Neural cell (in vitro differentiated cells): Measurements from ENCODE around the gene DGKB. TPM values are rescaled to one million over a fixed set of nuclear protein-coding genes. Genes with fewer than 3 reads are reported as not detected.

Experiments used
- H2AFZ ChIP-seq: fragments of 200-600, 300-800 bp; sonication (generic), shearing (Covaris generic); 2 replicates; pipeline ENCODE4 v1.6.0; 2014; ENCODE audit warnings: low read depth, mild to moderate bottlenecking, antibody characterized with exemption, low read length, moderate library complexity
- H3F3A ChIP-seq: fragments of 200-600 bp; shearing (Covaris generic); 2 replicates; pipeline ENCODE4 v1.6.1; 2016; ENCODE audit warnings: mild to moderate bottlenecking, moderate library complexity, mixed read lengths, antibody characterized with exemption, low read length; ENCODE audit not compliant: insufficient read depth, poor library complexity, severe bottlenecking
- H3K27ac ChIP-seq: fragments of 200-600, 300-800 bp; sonication (generic), shearing (Covaris generic); 2 replicates; pipeline ENCODE4 v1.5.1; 2014; ENCODE audit warnings: mild to moderate bottlenecking, low read length, moderate library complexity
- H3K27me3 ChIP-seq: fragments of 300-800, 200-600 bp; sonication (generic), shearing (Covaris generic); 2 replicates; pipeline ENCODE4 v1.6.0; 2014; ENCODE audit warnings: mild to moderate bottlenecking, low read depth, low read length, moderate library complexity; ENCODE audit not compliant: insufficient read depth
- H3K36me3 ChIP-seq: fragments of 300-800, 200-600 bp; sonication (generic), shearing (Covaris generic); 2 replicates; pipeline ENCODE4 v1.5.1; 2014; ENCODE audit warnings: mild to moderate bottlenecking, antibody characterized with exemption, low read length, moderate library complexity; ENCODE audit not compliant: insufficient read depth
- H3K4me2 ChIP-seq: fragments of 300-800, 200-600 bp; sonication (generic), shearing (Covaris generic); 2 replicates; pipeline ENCODE4 v1.6.0; 2014; ENCODE audit warnings: mild to moderate bottlenecking, low read length
- H3K4me3 ChIP-seq: fragments of 300-800, 200-600 bp; sonication (generic), shearing (Covaris generic); 2 replicates; pipeline ENCODE4 v1.5.1; 2014; ENCODE audit warnings: mild to moderate bottlenecking, low read length, moderate library complexity
- H3K79me2 ChIP-seq: fragments of 200-600 bp; shearing (Covaris generic); replicated peaks from 2 replicates; pipeline ENCODE4 v1.6.0; 2014; ENCODE audit warnings: mild to moderate bottlenecking, low read length, moderate library complexity; ENCODE audit not compliant: insufficient read depth
- H3K9ac ChIP-seq: fragments of 300-800, 200-600 bp; sonication (generic), shearing (Covaris generic); 2 replicates; pipeline ENCODE4 v1.6.1; 2016; ENCODE audit warnings: mild to moderate bottlenecking, low read length, mixed read lengths
- H3K9me2 ChIP-seq: fragments of 200-600 bp; shearing (Covaris generic); 2 replicates; pipeline ENCODE4 v1.6.1; 2016; ENCODE audit warnings: mild to moderate bottlenecking, low read length, mixed read lengths; ENCODE audit not compliant: insufficient read depth
- H3K9me3 ChIP-seq: fragments of 200-600, 300-800 bp; sonication (generic), shearing (Covaris generic); 2 replicates; pipeline ENCODE4 v1.6.1; 2016; ENCODE audit warnings: mild to moderate bottlenecking, mixed run types, low read length, moderate library complexity, mixed read lengths
- H4K20me1 ChIP-seq: fragments of 200-600 bp; shearing (Covaris generic); 2 replicates; pipeline ENCODE4 v1.6.1; 2016; ENCODE audit warnings: mild to moderate bottlenecking, mixed run types; ENCODE audit not compliant: insufficient read depth
- EP300 ChIP-seq: fragments of 450-650 bp; conservative IDR thresholded peaks from 2 replicates; pipeline ENCODE4 v1.6.1; 2014; ENCODE audit warnings: antibody characterized with exemption, mild to moderate bottlenecking, moderate library complexity; ENCODE audit not compliant: poor library complexity, severe bottlenecking
- EZH2 ChIP-seq: fragments of 200-600, 300-800 bp; shearing (Covaris generic), sonication (generic); IDR thresholded peaks from 2 replicates; pipeline ENCODE4 v1.6.1; 2014; ENCODE audit warnings: antibody characterized with exemption, low read length, borderline replicate concordance, mild to moderate bottlenecking; ENCODE audit not compliant: insufficient read depth, poor library complexity, severe bottlenecking
- MXI1 ChIP-seq: fragments of 450-650 bp; conservative IDR thresholded peaks from 2 replicates; pipeline ENCODE4 v1.6.1; 2014; ENCODE audit warnings: antibody characterized with exemption, mild to moderate bottlenecking; ENCODE audit not compliant: poor library complexity, severe bottlenecking
- POLR2AphosphoS5 ChIP-seq: IDR thresholded peaks from 2 replicates; pipeline ENCODE4 v1.6.1; 2012
- RAD21 ChIP-seq: fragments of 450-650 bp; conservative IDR thresholded peaks from 2 replicates; pipeline ENCODE4 v1.6.1; 2014; ENCODE audit warnings: antibody characterized with exemption, mild to moderate bottlenecking, moderate library complexity
- SMC3 ChIP-seq: fragments of 450-650 bp; conservative IDR thresholded peaks from 2 replicates; pipeline ENCODE4 v1.6.1; 2014; ENCODE audit warnings: antibody characterized with exemption, mild to moderate bottlenecking, moderate library complexity; ENCODE audit not compliant: poor library complexity
- TAF1 ChIP-seq: IDR thresholded peaks from 2 replicates; pipeline ENCODE4 v1.6.1; 2012; ENCODE audit warnings: low read depth
- polyA plus RNA-seq: library from polyadenylated mRNA; depleted of rRNA; stranded (reverse); fragments of >200 nt; gene quantifications from 2 replicates; pipeline ENCODE4 v1.2.3, GENCODE V29; 2014
- TF ChIP-seq, protein P1 (sequence below): IDR thresholded peaks from 2 replicates; pipeline ENCODE4 v1.6.1; 2012; ENCODE audit warnings: borderline replicate concordance
- TF ChIP-seq, protein P2 (sequence below): fragments of 450-650 bp; IDR thresholded peaks from 2 replicates; pipeline ENCODE4 v1.5.1; 2014; ENCODE audit warnings: antibody characterized with exemption, mild to moderate bottlenecking, moderate library complexity; ENCODE audit not compliant: poor library complexity, severe bottlenecking

DGKB gene
- polyA plus RNA-seq, 1 donor from 2014 or later: 0.20 TPM

DNA sequence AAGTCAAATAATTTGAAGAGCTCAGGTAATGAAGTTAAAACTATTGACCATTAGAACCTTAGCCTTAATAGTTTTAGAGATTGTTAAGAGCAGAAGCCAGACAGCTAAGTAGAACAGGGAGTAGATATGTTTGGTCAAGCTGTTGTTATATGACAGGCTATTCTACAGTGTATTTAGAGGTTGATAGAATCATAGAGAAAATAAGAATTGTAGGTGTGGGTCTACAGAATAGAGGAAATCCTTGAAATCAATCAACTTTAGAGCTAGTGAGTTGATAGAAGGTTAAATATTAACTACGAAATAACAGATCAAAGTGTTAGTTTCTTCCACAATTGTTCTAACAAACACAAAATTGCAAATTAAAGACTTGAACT is 80.1 kb downstream of the DGKB start:
- H3K9ac ChIP-seq: no peak overlapping the region
- no peaks in the 10 kb centered on the region for H3F3A ChIP-seq
- H4K20me1 ChIP-seq: no peaks in the 10 kb centered on the region
- no peaks in the 10 kb centered on the region for H3K36me3 ChIP-seq
- no peak overlapping the region for H3K4me2 ChIP-seq
- no peak overlapping the region for H3K4me3 ChIP-seq
- H3K27ac ChIP-seq: no peak overlapping the region
- TF ChIP-seq POLR2AphosphoS5: no peak
- TF ChIP-seq EZH2: no peak
- TF ChIP-seq RAD21: no peak
- TF ChIP-seq, protein P1, sequence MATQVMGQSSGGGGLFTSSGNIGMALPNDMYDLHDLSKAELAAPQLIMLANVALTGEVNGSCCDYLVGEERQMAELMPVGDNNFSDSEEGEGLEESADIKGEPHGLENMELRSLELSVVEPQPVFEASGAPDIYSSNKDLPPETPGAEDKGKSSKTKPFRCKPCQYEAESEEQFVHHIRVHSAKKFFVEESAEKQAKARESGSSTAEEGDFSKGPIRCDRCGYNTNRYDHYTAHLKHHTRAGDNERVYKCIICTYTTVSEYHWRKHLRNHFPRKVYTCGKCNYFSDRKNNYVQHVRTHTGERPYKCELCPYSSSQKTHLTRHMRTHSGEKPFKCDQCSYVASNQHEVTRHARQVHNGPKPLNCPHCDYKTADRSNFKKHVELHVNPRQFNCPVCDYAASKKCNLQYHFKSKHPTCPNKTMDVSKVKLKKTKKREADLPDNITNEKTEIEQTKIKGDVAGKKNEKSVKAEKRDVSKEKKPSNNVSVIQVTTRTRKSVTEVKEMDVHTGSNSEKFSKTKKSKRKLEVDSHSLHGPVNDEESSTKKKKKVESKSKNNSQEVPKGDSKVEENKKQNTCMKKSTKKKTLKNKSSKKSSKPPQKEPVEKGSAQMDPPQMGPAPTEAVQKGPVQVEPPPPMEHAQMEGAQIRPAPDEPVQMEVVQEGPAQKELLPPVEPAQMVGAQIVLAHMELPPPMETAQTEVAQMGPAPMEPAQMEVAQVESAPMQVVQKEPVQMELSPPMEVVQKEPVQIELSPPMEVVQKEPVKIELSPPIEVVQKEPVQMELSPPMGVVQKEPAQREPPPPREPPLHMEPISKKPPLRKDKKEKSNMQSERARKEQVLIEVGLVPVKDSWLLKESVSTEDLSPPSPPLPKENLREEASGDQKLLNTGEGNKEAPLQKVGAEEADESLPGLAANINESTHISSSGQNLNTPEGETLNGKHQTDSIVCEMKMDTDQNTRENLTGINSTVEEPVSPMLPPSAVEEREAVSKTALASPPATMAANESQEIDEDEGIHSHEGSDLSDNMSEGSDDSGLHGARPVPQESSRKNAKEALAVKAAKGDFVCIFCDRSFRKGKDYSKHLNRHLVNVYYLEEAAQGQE: no peak
- no peak for TF ChIP-seq EP300
- no peak for TF ChIP-seq MXI1
- TF ChIP-seq TAF1: no peak
- TF ChIP-seq SMC3: no peak
- TF ChIP-seq, protein P2, sequence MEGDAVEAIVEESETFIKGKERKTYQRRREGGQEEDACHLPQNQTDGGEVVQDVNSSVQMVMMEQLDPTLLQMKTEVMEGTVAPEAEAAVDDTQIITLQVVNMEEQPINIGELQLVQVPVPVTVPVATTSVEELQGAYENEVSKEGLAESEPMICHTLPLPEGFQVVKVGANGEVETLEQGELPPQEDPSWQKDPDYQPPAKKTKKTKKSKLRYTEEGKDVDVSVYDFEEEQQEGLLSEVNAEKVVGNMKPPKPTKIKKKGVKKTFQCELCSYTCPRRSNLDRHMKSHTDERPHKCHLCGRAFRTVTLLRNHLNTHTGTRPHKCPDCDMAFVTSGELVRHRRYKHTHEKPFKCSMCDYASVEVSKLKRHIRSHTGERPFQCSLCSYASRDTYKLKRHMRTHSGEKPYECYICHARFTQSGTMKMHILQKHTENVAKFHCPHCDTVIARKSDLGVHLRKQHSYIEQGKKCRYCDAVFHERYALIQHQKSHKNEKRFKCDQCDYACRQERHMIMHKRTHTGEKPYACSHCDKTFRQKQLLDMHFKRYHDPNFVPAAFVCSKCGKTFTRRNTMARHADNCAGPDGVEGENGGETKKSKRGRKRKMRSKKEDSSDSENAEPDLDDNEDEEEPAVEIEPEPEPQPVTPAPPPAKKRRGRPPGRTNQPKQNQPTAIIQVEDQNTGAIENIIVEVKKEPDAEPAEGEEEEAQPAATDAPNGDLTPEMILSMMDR: no peak
- H3K27me3 ChIP-seq: no peaks in the 10 kb centered on the region
- no peaks in the 10 kb centered on the region for H3K9me2 ChIP-seq
- H3K9me3 ChIP-seq: no peaks in the 10 kb centered on the region
- H2AFZ ChIP-seq: no peak overlapping the region
- no peaks in the 10 kb centered on the region for H3K79me2 ChIP-seq

DNA sequence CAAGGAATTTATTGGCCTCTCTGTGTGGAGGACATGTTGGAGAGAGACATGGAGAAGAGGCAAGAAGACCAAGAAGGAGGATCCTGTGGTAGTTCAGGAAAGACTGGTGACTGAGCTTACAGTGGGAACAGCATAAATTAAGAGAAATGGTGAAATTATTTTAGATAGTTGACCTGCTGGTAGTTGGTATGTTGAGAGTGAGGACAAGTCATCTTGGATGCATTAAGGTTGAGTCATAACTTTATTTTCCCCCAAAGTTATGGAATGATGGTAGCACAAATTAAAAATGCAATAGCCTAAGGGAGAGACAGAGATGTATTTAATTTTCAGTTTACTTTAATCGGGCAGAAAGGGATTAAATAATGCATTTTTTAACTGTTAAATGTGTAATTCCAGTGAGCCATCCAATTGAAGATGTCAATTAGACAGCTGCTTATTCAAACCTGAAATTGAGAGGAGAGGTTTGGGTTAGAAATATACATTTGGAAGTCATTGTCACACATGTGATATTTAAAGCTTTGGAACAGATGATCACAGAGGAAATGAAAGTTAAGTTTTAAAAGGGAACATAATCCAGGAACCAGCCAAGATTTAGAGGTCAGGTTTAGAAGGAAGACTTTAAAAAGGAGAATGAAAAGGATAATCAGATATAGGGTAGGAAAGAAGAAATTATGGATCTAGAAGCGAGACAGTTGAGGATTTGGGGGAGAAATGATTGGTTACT is 80.6 kb downstream of the DGKB start:
- no peaks in the 10 kb centered on the region for H3K36me3 ChIP-seq
- H3K9ac ChIP-seq: no peak overlapping the region
- no peaks in the 10 kb centered on the region for H4K20me1 ChIP-seq
- H3K27ac ChIP-seq: no peak overlapping the region
- no peaks in the 10 kb centered on the region for H3F3A ChIP-seq
- no peaks in the 10 kb centered on the region for H3K79me2 ChIP-seq
- no peak overlapping the region for H3K4me2 ChIP-seq
- no peaks in the 10 kb centered on the region for H3K9me3 ChIP-seq
- H3K9me2 ChIP-seq: no peaks in the 10 kb centered on the region
- no peak overlapping the region for H2AFZ ChIP-seq
- H3K4me3 ChIP-seq: no peak overlapping the region
- H3K27me3 ChIP-seq: no peaks in the 10 kb centered on the region
- no peak for TF ChIP-seq MXI1
- no peak for TF ChIP-seq RAD21
- no peak for TF ChIP-seq EP300
- TF ChIP-seq TAF1: no peak
- TF ChIP-seq, protein P1: no peak
- no peak for TF ChIP-seq SMC3
- no peak for TF ChIP-seq EZH2
